Loucy (cell line): ENCODE data around the gene NIPSNAP2.

Source experiments
- H2AFZ ChIP-seq: fragments of 200-600 bp; sonication (generic); 2 replicates; pipeline ENCODE4 v1.6.0; 2016; ENCODE audit warnings: antibody characterized with exemption, mild to moderate bottlenecking, low read length, moderate library complexity
- H3F3A ChIP-seq: fragments of 200-600 bp; 2 replicates; pipeline ENCODE4 v1.6.0; 2016; ENCODE audit warnings: antibody characterized with exemption, low read depth, mild to moderate bottlenecking
- H3K27me3 ChIP-seq: fragments of 200-600 bp; sonication (generic); 2 replicates; pipeline ENCODE4 v1.6.1; 2014; ENCODE audit warnings: low read length, mild to moderate bottlenecking; ENCODE audit not compliant: insufficient read depth, poor library complexity, severe bottlenecking
- H3K36me3 ChIP-seq: fragments of 200-600 bp; sonication (generic); 2 replicates; pipeline ENCODE4 v1.6.1; 2016; ENCODE audit warnings: low read length; ENCODE audit not compliant: insufficient read depth
- H3K4me1 ChIP-seq: fragments of 200-600 bp; sonication (generic); 2 replicates; pipeline ENCODE4 v1.5.1; 2014; ENCODE audit warnings: low read length, mild to moderate bottlenecking; ENCODE audit not compliant: insufficient read depth, poor library complexity, severe bottlenecking
- H3K4me2 ChIP-seq: fragments of 200-600 bp; sonication (generic); 2 replicates; pipeline ENCODE4 v1.6.0; 2014; ENCODE audit warnings: antibody characterized with exemption, low read length, low read depth, mild to moderate bottlenecking; ENCODE audit not compliant: poor library complexity, severe bottlenecking
- H3K4me3 ChIP-seq: fragments of 200-600 bp; sonication (generic); 2 replicates; pipeline ENCODE4 v1.5.1; 2014; ENCODE audit warnings: low read length, mild to moderate bottlenecking, mixed read lengths; ENCODE audit not compliant: poor library complexity, severe bottlenecking
- H3K79me2 ChIP-seq: fragments of 200-600 bp; sonication (generic); 2 replicates; pipeline ENCODE4 v1.6.1; 2014; ENCODE audit warnings: low read length; ENCODE audit not compliant: insufficient read depth
- H3K9ac ChIP-seq: fragments of 200-600 bp; sonication (generic); 2 replicates; pipeline ENCODE4 v1.6.0; 2014; ENCODE audit warnings: mild to moderate bottlenecking, low read depth, low read length, moderate library complexity; ENCODE audit not compliant: poor library complexity, severe bottlenecking
- H3K9me2 ChIP-seq: fragments of 200-600 bp; sonication (generic); replicated peaks from 2 replicates; pipeline ENCODE4 v1.6.1; 2016; ENCODE audit warnings: low read depth, low read length, mixed read lengths
- H3K9me3 ChIP-seq: fragments of 200-600 bp; sonication (generic); 2 replicates; pipeline ENCODE4 v1.6.1; 2014; ENCODE audit warnings: mild to moderate bottlenecking, antibody characterized with exemption, low read length, low read depth; ENCODE audit not compliant: insufficient read depth
- H4K20me1 ChIP-seq: fragments of 200-600 bp; sonication (generic); 2 replicates; pipeline ENCODE4 v1.6.0; 2014; ENCODE audit warnings: antibody characterized with exemption, low read length, mild to moderate bottlenecking; ENCODE audit not compliant: insufficient read depth, poor library complexity, severe bottlenecking
- EZH2phosphoT487 ChIP-seq: fragments of 200-600 bp; IDR thresholded peaks from 2 replicates; pipeline ENCODE4 v1.6.1; 2018; ENCODE audit warnings: antibody characterized with exemption, mild to moderate bottlenecking, moderate library complexity, borderline replicate concordance
- TF ChIP-seq, protein P1 (sequence below): fragments of 200-600 bp; sonication (generic); conservative IDR thresholded peaks from 2 replicates; pipeline ENCODE4 v1.5.1; 2014; ENCODE audit warnings: mild to moderate bottlenecking, antibody characterized with exemption, low read length

Gene NIPSNAP2

DNA sequence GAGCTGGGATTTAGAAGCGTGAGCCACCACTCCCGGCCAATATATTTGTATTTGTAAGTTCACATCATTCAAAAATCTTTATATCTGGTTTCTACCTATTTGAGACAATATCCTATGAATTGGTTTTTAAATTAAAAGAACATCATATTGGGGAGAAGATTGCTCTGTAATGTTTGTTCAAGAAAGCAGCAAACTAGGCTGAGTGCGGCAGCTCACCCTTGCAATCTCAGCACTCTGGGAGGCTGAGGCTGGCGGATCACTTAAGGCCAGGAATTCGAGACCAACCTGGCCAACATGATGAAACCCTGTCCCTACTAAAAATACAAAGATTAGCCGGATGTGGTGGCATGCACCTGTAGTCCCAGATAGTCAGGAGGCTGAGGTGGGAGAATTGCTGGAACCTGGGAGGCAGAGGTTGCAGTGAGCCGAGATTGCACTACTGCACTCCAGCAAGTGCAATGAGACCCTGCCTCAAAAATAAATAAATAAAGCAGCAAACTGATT, 9.4 kb downstream of the NIPSNAP2 start:
- Histone ChIP-seq H3K4me3 (no peak overlapping the region), H3K4me1 (peaks cover 17% of the 10 kb centered on the region), H4K20me1 (peaks cover 11% of the 10 kb centered on the region), H3K36me3 (peaks cover 13% of the 10 kb centered on the region; the same call in 1 of the 2 replicates), H2AFZ (no peak overlapping the region), H3K9me3 (no peaks in the 10 kb centered on the region), H3K79me2 (peaks cover 48% of the 10 kb centered on the region; the same call in 1 of the 2 replicates), H3K9me2 (no peaks in the 10 kb centered on the region), H3K9ac (no peak overlapping the region), H3K4me2 (no peak overlapping the region), H3F3A (no peaks in the 10 kb centered on the region), H3K27me3 (no peaks in the 10 kb centered on the region)
- no peak for TF ChIP-seq EZH2phosphoT487
- TF ChIP-seq, protein P1, sequence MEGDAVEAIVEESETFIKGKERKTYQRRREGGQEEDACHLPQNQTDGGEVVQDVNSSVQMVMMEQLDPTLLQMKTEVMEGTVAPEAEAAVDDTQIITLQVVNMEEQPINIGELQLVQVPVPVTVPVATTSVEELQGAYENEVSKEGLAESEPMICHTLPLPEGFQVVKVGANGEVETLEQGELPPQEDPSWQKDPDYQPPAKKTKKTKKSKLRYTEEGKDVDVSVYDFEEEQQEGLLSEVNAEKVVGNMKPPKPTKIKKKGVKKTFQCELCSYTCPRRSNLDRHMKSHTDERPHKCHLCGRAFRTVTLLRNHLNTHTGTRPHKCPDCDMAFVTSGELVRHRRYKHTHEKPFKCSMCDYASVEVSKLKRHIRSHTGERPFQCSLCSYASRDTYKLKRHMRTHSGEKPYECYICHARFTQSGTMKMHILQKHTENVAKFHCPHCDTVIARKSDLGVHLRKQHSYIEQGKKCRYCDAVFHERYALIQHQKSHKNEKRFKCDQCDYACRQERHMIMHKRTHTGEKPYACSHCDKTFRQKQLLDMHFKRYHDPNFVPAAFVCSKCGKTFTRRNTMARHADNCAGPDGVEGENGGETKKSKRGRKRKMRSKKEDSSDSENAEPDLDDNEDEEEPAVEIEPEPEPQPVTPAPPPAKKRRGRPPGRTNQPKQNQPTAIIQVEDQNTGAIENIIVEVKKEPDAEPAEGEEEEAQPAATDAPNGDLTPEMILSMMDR, result no peak

DNA sequence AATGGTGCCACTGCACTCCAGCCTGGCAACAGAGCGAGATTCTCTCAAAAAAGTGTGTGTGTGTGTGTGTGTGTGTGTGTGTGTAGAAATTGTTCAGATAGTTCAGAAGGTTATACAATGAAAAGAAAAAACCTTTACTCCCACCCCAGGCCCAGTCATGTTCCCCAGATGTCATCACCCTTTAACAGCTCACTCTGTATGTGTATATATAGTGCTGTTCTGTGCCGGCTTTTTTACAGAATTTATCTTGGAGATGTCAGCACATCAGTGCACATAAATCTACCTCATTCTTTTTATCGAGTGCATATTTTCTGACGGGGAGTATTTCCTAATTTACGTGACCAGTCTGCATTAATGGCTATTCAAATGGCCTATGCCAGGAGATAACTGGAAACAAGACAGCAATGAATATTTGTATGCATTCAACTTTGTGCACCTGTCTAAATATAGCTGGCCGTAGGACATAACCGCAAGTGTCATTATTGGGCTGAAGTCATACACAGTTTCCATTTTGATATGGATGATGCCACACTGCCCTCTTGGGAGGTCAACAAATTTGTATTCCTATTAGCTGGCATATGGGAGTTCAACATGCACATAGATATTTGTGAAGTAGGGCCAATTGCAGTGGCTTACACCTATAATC, 11.7 kb downstream of the NIPSNAP2 start:
- TF ChIP-seq EZH2phosphoT487, result no peak
- TF ChIP-seq, protein P1, result no peak
- peaks cover 8% of the 10 kb centered on the region for H4K20me1 ChIP-seq
- no peaks in the 10 kb centered on the region for H3K9me3 ChIP-seq
- no peaks in the 10 kb centered on the region for H3K27me3 ChIP-seq
- no peak overlapping the region for H3K4me2 ChIP-seq
- no peaks in the 10 kb centered on the region for H3F3A ChIP-seq
- peaks cover 31% of the 10 kb centered on the region; the same call in 1 of the 2 replicates for H3K79me2 ChIP-seq
- H2AFZ ChIP-seq, result no peak overlapping the region
- H3K4me1 ChIP-seq, result peaks cover 5% of the 10 kb centered on the region
- H3K36me3 ChIP-seq, result peaks cover 35% of the 10 kb centered on the region; the same call in 1 of the 2 replicates
- H3K9ac ChIP-seq, result no peak overlapping the region
- H3K9me2 ChIP-seq, result no peaks in the 10 kb centered on the region
- no peak overlapping the region for H3K4me3 ChIP-seq

DNA sequence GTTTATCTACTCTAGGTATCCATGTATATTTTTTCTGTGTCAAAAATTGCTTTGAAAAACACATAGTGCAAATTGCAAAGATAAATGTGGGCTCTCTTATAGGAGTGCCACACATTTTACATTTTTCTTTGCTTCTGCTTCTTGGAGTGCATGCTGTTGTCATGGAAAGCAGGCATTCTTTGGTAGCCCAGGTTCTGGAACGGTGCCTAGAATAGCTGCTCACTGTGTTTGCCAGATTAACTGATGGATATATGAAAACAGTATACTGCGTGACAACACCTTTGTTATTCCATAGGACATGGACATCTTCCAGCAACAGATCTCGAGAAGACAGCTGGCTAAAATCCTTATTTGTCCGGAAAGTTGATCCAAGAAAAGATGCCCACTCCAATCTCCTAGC, 13.4 kb downstream of the NIPSNAP2 start:
- Histone ChIP-seq H3K4me3 (no peak overlapping the region), H3K9me2 (no peaks in the 10 kb centered on the region), H3K4me2 (no peak overlapping the region), H3K4me1 (no peaks in the 10 kb centered on the region), H3K9me3 (no peaks in the 10 kb centered on the region), H3K36me3 (peaks cover 49% of the 10 kb centered on the region; the same call in 1 of the 2 replicates), H3F3A (no peaks in the 10 kb centered on the region), H2AFZ (no peak overlapping the region), H3K9ac (no peak overlapping the region), H4K20me1 (no peaks in the 10 kb centered on the region), H3K79me2 (peaks cover 17% of the 10 kb centered on the region; the same call in 1 of the 2 replicates), H3K27me3 (no peaks in the 10 kb centered on the region)
- no peak for TF ChIP-seq EZH2phosphoT487
- TF ChIP-seq, protein P1, result no peak
